Measurements from ENCODE around the gene ASXL1. TPM values are rescaled to one million over a fixed set of nuclear protein-coding genes. Genes with fewer than 3 reads are reported as not detected.

The ASXL1 gene
- total and polyA plus RNA-seq, 9 donors, result 31.6 to 85.1 (median 67.9) TPM

DNA sequence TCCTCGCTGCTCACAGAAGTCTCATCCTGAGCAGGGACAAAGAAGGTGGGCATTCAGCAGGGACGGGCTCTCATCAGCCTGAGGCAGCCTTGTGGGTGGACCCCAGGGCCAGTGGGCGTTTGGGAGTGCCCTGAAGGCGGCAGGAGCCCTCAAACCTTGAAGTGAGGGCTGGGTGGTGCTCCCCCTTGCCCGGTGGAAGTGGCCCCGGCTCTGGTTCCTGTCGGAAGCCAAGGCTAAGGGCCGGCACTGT is 116.5 kb downstream of the ASXL1 start:
- TF ChIP-seq, protein P1, sequence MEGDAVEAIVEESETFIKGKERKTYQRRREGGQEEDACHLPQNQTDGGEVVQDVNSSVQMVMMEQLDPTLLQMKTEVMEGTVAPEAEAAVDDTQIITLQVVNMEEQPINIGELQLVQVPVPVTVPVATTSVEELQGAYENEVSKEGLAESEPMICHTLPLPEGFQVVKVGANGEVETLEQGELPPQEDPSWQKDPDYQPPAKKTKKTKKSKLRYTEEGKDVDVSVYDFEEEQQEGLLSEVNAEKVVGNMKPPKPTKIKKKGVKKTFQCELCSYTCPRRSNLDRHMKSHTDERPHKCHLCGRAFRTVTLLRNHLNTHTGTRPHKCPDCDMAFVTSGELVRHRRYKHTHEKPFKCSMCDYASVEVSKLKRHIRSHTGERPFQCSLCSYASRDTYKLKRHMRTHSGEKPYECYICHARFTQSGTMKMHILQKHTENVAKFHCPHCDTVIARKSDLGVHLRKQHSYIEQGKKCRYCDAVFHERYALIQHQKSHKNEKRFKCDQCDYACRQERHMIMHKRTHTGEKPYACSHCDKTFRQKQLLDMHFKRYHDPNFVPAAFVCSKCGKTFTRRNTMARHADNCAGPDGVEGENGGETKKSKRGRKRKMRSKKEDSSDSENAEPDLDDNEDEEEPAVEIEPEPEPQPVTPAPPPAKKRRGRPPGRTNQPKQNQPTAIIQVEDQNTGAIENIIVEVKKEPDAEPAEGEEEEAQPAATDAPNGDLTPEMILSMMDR (IDR thresholded peaks at IDR 0.05), result no peak
- no peak for TF ChIP-seq EP300 (IDR thresholded peaks at IDR 0.05)
- no peak for TF ChIP-seq POLR2A (IDR thresholded peaks at IDR 0.05)
- Histone ChIP-seq H3K4me1 (ENCODE audit: insufficient read depth) (peaks cover 29% of the 10 kb centered on the region), H3K9me3 (no peaks in the 10 kb centered on the region), H3K27ac (peak overlapping the region; percentile 62 to 85), H3K4me3 (peak overlapping the region; percentile 30), H3K36me3 (no peaks in the 10 kb centered on the region), H3K27me3 (no peaks in the 10 kb centered on the region)
- intact Hi-C loops (cut with DNase I), result no loop called here
- DNase-seq, result no peak
- 5% methylated on average over 8 of the region's 8 CpGs for WGBS, 3 donors

- intact Hi-C loops (cut with DNase I), result no loop called here
These were observed 117.1 kb downstream of the ASXL1 start for GRCh38 chr20:32474967-32475811.

DNA sequence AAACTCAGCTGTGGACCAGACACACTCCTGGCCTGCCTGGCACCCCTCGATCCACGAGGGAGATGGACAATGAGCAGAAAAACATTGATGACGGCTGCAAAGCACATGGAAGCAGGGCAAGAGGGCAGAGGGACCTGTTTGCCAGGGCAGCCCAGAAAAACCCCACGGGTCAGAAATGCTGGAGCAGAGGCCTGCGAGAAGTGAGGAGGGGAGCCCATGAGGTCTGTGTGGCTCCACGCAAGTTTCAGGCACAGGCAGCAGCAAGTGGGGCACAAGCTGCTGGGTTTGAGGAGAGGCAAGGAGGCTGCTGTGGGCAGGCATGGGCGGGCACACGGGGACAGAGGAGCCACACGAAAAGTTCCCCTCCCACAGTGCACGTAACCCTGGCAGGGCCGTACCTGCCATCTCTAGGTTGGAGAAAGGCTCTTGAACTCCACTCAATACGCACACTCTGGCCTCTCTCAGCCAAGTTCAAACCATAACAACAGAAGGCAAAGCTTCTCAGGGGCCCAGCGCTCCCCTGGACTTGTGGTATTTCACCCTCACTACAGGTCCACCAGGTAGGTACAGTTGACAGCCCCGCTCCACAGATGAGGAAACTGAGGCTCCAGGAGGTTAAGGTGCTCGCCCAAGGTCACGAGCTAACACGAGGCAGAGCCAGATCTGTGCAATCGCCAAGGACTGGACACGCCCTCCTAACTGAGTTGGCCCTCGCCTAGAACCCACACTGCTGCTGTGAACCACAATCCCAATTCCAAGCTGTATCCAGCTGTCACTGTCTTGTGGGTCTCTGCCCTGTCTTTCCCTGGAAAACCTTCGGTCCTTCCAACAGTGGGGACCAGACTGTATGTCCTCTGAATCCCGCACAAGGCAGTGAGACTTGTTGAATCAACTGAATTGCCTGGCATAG is 118.8 kb downstream of the ASXL1 start:
- 58 to 81% (median 76%) methylated on average over 22 of the region's 22 CpGs for WGBS, 3 donors
- no peaks in the 10 kb centered on the region for H3K27me3 ChIP-seq
- intact Hi-C loops (cut with DNase I), result no loop called here
- H3K9me3 ChIP-seq, result no peaks in the 10 kb centered on the region
- TF ChIP-seq EP300 (IDR thresholded peaks at IDR 0.05) (no peak), POLR2A (IDR thresholded peaks at IDR 0.05) (no peak)
- TF ChIP-seq, protein P1 (IDR thresholded peaks at IDR 0.05), result no peak
- no peaks in the 10 kb centered on the region for H3K36me3 ChIP-seq
- peaks cover 29% of the 10 kb centered on the region for H3K4me1 ChIP-seq (ENCODE audit: insufficient read depth)
- H3K27ac ChIP-seq, result peak overlapping the region in 1 of 2 donors; percentile 16
- H3K4me3 ChIP-seq, result no peak overlapping the region
- DNase-seq, result peak in 1 of 5 donors; percentile 31

More at GRCh38 chr20:32474967-32475811, 117.1 kb downstream of the ASXL1 start:
- Histone ChIP-seq H3K36me3 (no peaks in the 10 kb centered on the region), H3K27ac (peak overlapping the region; percentile 62 to 85), H3K9me3 (no peaks in the 10 kb centered on the region), H3K4me3 (peak overlapping the region; percentile 30), H3K27me3 (no peaks in the 10 kb centered on the region), H3K4me1 (ENCODE audit: insufficient read depth) (peaks cover 29% of the 10 kb centered on the region)
- TF ChIP-seq EP300 (IDR thresholded peaks at IDR 0.05) (no peak), POLR2A (IDR thresholded peaks at IDR 0.05) (no peak)
- TF ChIP-seq, protein P1 (IDR thresholded peaks at IDR 0.05), result no peak
- DNase-seq, result peak; percentile 93 to 99 (median 99)
- WGBS, 3 donors, result 0 to 11% (median 1%) methylated on average over 21 to 28 of the region's 28 CpGs

- Histone ChIP-seq H3K36me3 (no peaks in the 10 kb centered on the region), H3K9me3 (no peaks in the 10 kb centered on the region), H3K27me3 (no peaks in the 10 kb centered on the region), H3K27ac (no peak overlapping the region), H3K4me1 (ENCODE audit: insufficient read depth) (peaks cover 29% of the 10 kb centered on the region), H3K4me3 (no peak overlapping the region)
- WGBS, 3 donors, result 81 to 96% (median 86%) methylated on average over 11 of the region's 11 CpGs
- TF ChIP-seq POLR2A (IDR thresholded peaks at IDR 0.05) (no peak), EP300 (IDR thresholded peaks at IDR 0.05) (no peak)
- TF ChIP-seq, protein P1 (IDR thresholded peaks at IDR 0.05), result no peak
- DNase-seq, result peak in 1 of 5 donors; percentile 20
- intact Hi-C loops (cut with DNase I), result no loop called here
These were observed 119.7 kb downstream of the ASXL1 start for GRCh38 chr20:32477594-32478512.

Measured in ovary (tissue), 9 donors.